Stimulated activated CD4-positive, alpha-beta T cell treated with anti-CD3 and anti-CD28 coated beads, Interleukin-12 subunit alpha, Interleukin-12 subunit beta, amount 100 ng/mL, for 24 hours (primary cell): ENCODE data around the gene EIF1AD.
A peak's percentile ranks its signal among the peaks of the same experiment; 100 is the strongest.
"Not testable (repeated sequence)": the region's sequence is repeated elsewhere in the genome, so short reads cannot be mapped to it uniquely, and the experiment has no call there.

Experiments used
- DNase-seq, 2 experiments: peaks; one replicate each; pipeline ENCODE4 v3.0.0-alpha.2; 2020; ENCODE audit warnings: low read depth in 2 of 2

EIF1AD gene

GRCh38 chr11:66001942-66002647, at the start of gene EIF1AD, which contains the start of gene BANF1:
TSS of gene EIF1AD (minus strand) at chr11:66002157. CDS start at chr11:66000389, 1,768 bp downstream.
TSS of gene BANF1 (plus strand) at chr11:66002503. CDS start at chr11:66003251, 748 bp downstream.
- DNase-seq, result peak; percentile 89

- DNase-seq, result no peak
Observed at GRCh38 chr11:66051371-66051765, 49.4 kb upstream of the EIF1AD start.

- DNase-seq, result no peak
Observed at GRCh38 chr11:66050581-66051231, 48.7 kb upstream of the EIF1AD start.

GRCh38 chr11:66048547-66049323, 46.8 kb upstream of the EIF1AD start, which contains the start of gene GAL3ST3:
TSS of gene GAL3ST3 (minus strand) at chr11:66049161. CDS start at chr11:66045415, 3,746 bp downstream.
- no peak for DNase-seq

- no peak for DNase-seq
Observed at GRCh38 chr11:66047541-66048365, 45.8 kb upstream of the EIF1AD start.

GRCh38 chr11:66046901-66047300, 44.9 kb upstream of the EIF1AD start:
- no peak for DNase-seq

- peak; percentile 68 to 76 for DNase-seq
Observed at GRCh38 chr11:66045177-66045639, 43.3 kb upstream of the EIF1AD start.

GRCh38 chr11:66044757-66045156, 42.8 kb upstream of the EIF1AD start:
- no peak for DNase-seq

- no peak for DNase-seq
Observed at GRCh38 chr11:66042996-66043906, 41.3 kb upstream of the EIF1AD start.

- DNase-seq, result no peak
Observed at GRCh38 chr11:66042227-66042995, 40.5 kb upstream of the EIF1AD start.

GRCh38 chr11:66039765-66040164, 37.8 kb upstream of the EIF1AD start:
- no peak for DNase-seq

- DNase-seq, result no peak
Observed at GRCh38 chr11:66037327-66037726, 35.4 kb upstream of the EIF1AD start.

- DNase-seq, result no peak
Observed at GRCh38 chr11:66036334-66036710, 34.4 kb upstream of the EIF1AD start.

- no peak for DNase-seq
Observed at GRCh38 chr11:66035653-66036333, 33.8 kb upstream of the EIF1AD start.

GRCh38 chr11:66032957-66033735, 31.2 kb upstream of the EIF1AD start:
- DNase-seq, result no peak

- no peak for DNase-seq
Observed at GRCh38 chr11:66026017-66026529, 24.1 kb upstream of the EIF1AD start, which contains the start of gene CATSPER1. TSS of gene CATSPER1 (minus strand) at chr11:66026479. CDS start at chr11:66026379, 100 bp downstream.

GRCh38 chr11:66023186-66023440, 21.2 kb upstream of the EIF1AD start:
- not testable (repeated sequence) for DNase-seq
